Activated naive CD8-positive, alpha-beta T cell treated with anti-CD3 and anti-CD28 coated beads, Interleukin-2, amount 50 U/mL, for 16 hours (primary cell): ENCODE measurements around the gene UNC13B.
"Not testable (repeated sequence)": the region's sequence is repeated elsewhere in the genome, so short reads cannot be mapped to it uniquely, and the experiment has no call there.

ENCODE experiments used
- DNase-seq: peaks from one replicate; pipeline ENCODE4 v3.0.0-alpha.2; 2020; ENCODE audit warnings: low read depth, low spot score

Gene UNC13B

DNA sequence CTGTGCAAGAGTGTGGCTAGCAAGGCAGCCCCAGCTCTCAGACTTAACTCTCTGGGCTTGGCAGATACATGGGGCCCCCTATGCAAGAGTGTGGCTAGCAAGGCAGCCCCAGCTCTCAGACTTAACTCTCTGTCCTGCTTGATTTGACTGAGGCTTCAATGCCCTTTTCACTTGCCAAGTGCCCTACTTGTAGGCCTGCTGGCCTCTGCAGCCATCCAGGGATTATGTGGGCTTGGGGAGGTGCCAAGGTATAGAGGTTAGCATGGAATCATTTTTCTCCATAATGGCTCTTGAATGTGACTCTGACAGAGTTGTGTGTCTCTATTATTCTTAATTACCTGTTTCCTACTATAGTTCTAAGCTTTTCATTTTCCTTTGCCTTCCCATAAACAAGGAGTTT lies 212.6 kb downstream of the UNC13B start:
- DNase-seq = no peak

DNA sequence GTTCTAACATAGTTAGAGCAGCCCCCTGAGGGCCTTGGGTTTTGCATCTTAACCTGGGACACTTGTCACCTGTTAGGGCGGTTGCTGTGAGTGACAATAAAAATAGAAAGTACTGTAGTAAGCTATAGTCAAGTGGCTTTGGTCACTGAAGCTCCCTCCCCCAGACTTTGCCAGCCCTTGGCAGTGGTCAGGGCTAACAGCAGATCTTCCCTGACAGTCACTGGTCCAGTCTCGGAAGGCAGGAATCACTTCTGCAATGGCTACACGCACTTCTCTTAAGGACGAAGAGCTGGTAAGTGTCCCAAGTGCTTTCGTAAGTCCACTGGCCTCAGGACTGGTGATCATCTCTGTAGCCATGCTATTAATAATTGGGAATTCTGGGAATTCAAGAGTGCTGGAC lies 213.1 kb downstream of the UNC13B start:
- no peak for DNase-seq

DNA sequence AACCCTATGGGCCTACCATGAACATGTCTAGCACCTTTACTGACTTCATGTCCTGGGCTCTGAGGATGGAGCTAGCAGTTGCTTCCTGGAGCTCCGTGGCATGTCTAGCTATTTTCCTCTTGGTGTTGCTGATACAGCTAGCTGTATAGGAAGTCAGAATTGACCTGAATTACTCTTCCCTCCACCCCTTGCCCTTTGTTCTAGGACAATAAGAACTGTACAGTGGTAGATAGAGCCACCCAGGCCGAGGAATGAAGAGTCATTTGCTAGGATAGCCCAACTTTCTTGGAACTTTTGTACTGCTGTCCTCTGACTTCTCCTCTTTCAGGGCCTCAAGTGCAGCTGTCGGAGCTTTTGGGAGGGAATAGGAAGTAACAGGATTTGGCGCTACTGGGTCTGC lies 218.2 kb downstream of the UNC13B start:
- no peak for DNase-seq

DNA sequence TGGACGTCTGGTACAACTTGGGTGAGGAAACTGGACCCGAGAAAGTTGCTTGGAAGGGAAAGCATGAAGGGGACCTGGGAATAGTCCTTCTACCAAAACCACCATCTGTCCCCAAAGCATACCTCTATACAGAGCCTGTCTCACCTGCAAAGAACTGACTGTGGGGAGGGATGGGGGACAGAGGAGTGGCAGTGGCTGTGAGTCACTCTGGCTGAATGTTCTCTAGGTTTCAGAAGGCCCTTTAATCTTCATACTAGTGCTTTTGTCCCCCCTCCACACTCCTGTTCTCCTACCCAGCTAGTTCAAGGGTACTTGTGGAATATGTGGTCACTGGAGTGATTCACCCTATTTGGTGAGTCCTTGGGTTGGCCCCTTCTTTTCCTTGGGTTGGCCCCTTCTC lies 218.8 kb downstream of the UNC13B start:
- DNase-seq = no peak

GRCh38 chr9:35385042-35385441 lies 223.2 kb downstream of the UNC13B start:
- no peak for DNase-seq

DNA sequence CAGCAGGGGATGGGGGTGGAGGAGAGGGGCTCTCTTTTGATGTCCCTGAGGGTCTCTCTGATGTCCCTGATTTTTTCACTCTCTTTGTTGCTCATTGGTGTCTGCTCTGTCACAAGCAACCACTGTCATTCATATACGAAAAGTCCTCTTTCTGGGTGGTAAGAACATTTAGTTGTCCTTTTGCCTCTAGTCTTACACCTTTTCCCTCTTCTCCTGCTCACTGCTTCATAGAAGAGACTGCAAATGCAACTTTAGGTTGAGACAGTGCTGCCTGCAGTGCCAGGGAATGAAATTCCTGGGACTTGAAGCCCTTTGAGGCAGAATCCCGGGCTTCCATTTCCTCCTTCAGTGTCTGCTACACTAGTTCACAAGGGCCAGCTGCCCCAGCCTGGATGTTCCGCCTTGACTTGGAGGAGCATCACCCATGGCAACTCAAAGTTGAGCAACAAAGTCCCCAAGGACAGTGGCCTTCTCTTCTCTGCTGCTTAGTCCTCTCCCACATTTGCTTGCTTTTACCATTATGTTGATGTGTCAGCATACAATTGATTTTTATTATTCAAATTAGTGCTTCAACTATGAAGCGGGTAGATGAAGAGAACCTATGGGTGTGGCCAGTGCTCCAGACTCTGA lies 233.4 kb downstream of the UNC13B start:
- DNase-seq = no peak

GRCh38 chr9:35395706-35396101 lies 233.9 kb downstream of the UNC13B start:
- no peak for DNase-seq

DNA sequence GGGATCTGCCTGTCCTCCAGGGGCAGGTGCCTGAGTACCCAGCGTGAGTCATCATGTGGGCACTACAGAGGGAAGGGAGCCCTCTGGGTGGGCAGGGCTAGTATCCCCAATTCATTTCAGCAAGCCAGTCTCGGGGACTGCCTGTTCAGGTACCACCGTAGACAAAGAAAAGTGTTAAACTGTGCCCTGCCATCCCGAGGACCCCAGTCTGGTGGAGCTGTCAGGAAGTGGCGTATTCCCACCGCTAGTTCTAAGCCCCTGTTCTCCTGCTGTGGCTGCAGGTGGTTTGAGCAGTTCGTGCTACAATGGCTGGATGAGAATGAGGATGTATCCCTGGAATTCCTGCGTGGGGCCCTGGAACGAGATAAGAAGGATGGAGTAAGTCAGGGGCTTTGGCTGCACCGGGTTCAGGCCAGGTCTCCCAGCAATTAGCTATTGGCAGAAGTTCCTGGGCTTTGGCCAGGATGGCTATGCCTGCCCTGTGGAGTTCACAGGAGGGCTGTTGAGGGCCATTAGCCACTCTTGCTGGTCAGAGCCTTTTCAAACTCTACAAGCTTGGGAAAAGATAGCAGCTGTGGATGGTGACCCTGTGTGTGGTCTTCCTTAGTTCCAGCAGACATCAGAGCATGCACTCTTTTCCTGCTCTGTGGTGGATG lies 234.9 kb downstream of the UNC13B start:
- no peak for DNase-seq

GRCh38 chr9:35397216-35397698 lies 235.4 kb downstream of the UNC13B start:
- no peak for DNase-seq

GRCh38 chr9:35397923-35398322 lies 236.1 kb downstream of the UNC13B start:
- no peak for DNase-seq

DNA sequence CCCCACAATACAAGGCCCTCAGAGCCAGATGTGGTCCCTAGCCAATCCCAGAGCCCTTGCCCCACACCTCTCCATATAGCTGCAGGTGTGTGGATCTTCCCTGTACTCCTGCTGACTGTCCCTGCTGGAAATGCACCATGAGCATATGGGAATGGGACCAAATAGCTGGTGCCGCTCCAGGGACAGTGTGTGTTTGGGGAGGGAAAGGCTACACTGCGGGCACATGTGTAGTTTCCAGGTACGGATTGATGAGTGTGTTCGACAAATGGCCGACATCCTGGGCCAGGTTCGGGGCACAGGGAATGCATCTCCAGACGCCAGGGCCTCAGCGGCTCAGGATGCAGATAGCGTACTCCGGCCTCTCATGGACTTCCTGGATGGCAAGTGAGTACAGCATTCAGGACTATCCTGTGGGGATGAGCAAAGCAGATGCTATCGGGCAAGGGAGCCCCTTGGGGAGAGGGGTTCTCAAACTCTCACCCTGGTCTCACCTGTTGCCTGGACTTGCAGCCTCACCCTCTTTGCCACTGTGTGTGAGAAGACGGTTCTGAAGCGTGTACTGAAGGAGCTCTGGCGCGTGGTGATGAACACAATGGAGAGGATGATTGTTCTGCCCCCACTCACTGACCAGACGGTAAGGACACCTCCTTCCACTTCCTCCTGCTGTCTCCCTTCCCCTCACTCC lies 237.0 kb downstream of the UNC13B start:
- DNase-seq = no peak

DNA sequence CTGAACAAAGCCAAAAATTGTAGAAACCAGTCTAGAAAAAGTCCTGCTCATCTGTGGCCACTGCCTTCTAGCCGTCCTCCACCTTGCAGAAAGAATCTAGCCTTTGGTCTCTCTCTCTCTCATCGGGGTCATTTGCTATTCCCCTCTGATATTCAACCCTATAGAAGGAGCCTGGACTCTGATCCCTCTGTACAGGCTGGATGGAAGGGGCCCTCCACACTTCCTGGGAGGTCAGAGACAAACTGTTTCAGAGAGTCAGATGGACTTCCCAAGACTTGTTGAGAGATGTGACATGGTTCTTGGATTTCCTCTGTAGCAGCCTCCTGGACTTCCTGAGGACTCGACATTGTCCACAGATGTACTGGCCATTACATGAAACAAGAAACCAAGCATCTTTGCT lies 243.1 kb downstream of the UNC13B start:
- no peak for DNase-seq

- peak; percentile 17 for DNase-seq
Measured at GRCh38 chr9:35406183-35406959, 244.6 kb downstream of the UNC13B start.

DNA sequence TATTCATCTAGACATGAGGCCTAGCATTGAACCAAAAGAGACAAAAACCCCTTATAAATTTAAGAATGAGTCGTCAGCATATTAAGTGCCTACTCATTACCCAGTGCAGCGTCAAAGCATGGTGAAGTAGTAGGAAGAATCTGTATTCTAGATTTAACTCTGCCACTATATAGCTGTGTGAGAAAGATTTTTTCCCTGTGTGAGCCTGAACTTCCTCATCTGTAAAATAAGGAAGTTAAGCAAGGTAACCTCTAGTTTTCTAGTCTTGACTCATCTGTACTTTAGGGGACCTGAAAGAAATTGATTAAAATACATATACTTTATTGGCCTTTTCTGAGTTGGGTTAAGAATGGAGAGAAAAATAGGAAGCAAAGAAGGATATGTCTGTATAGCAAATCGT lies 246.0 kb downstream of the UNC13B start:
- DNase-seq = no peak

- not testable (repeated sequence) for DNase-seq
Measured at GRCh38 chr9:35409434-35409833, 247.6 kb downstream of the UNC13B start.

DNA sequence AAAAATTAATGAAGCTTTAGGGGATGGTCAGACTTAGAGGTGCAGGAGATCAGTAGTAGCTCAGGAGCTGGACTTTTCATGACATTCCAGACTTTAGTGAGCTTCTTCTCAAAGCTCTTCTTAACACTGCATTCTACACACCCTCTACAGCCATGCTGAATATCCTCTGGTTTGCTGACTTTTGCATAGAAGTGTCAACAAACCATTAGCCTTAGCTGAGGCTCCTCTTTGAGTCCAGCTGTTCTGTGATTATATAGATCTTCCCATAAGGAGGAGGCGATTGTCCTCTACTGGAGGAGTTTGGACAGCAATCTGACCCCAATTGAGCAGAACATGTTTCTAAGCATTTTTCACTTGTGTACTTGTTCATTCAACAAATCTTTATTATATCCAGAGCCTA lies 253.1 kb downstream of the UNC13B start:
- no peak for DNase-seq

GRCh38 chr9:35415402-35416097 lies 253.7 kb downstream of the UNC13B start:
- no peak for DNase-seq

GRCh38 chr9:35416098-35416427 lies 254.3 kb downstream of the UNC13B start:
- no peak for DNase-seq

- no peak for DNase-seq
Measured at GRCh38 chr9:35422346-35422745, 260.5 kb downstream of the UNC13B start.

DNA sequence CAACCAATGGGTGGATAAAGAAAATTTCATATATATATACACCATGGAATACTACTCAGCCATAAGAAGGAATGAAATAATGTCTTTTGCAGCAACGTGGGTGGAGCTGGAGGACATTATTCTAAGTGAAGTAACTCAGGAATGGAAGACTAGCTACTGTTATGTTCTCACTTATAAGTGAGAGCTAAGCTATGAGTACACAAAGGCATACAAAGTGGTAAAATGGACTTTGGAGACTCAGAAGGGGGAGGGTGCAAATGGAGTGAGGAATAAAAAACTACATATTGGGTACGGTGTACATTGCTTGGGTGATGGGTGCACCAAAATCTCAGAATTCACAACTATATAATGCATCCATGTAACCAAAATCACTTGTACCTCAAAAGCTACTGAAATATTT lies 260.9 kb downstream of the UNC13B start:
- no peak for DNase-seq

GRCh38 chr9:35423499-35423898 lies 261.7 kb downstream of the UNC13B start:
- no peak for DNase-seq
